ENCODE results near the gene FGF12.

- TF ChIP-seq, protein P1, sequence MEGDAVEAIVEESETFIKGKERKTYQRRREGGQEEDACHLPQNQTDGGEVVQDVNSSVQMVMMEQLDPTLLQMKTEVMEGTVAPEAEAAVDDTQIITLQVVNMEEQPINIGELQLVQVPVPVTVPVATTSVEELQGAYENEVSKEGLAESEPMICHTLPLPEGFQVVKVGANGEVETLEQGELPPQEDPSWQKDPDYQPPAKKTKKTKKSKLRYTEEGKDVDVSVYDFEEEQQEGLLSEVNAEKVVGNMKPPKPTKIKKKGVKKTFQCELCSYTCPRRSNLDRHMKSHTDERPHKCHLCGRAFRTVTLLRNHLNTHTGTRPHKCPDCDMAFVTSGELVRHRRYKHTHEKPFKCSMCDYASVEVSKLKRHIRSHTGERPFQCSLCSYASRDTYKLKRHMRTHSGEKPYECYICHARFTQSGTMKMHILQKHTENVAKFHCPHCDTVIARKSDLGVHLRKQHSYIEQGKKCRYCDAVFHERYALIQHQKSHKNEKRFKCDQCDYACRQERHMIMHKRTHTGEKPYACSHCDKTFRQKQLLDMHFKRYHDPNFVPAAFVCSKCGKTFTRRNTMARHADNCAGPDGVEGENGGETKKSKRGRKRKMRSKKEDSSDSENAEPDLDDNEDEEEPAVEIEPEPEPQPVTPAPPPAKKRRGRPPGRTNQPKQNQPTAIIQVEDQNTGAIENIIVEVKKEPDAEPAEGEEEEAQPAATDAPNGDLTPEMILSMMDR (IDR thresholded peaks at IDR 0.05; ENCODE audit: insufficient read depth, low read length, poor library complexity, severe bottlenecking): no peak
- TF ChIP-seq EZH2phosphoT487 (conservative IDR thresholded peaks at IDR 0.05; ENCODE audit: low read length): no peak
Observed at GRCh38 chr3:192161661-192162060, 565.7 kb downstream of the FGF12 start.

Data from SU-DHL-6 (cell line).